Body of pancreas (tissue), 4 donors: Measurements from ENCODE around the gene GTF2H3.

Source experiments
- POLR2A ChIP-seq, 3 donors: fragments of 450-650 bp; IDR thresholded peaks; one replicate each; pipeline ENCODE4 v1.6.1; 2016; ENCODE audit warnings: antibody characterized with exemption in 3 of 3, mild to moderate bottlenecking in 2 of 3
- TF ChIP-seq, protein P1 (sequence below), 7 experiments: fragments of 450-650 bp in 4 of 7; fragments of 200-600 bp in 3 of 7; sonication (generic) in 3 of 7; IDR thresholded peaks; one replicate each; pipeline ENCODE4 v1.5.1; 2016 to 2019; ENCODE audit warnings: antibody characterized with exemption in 7 of 7

DNA sequence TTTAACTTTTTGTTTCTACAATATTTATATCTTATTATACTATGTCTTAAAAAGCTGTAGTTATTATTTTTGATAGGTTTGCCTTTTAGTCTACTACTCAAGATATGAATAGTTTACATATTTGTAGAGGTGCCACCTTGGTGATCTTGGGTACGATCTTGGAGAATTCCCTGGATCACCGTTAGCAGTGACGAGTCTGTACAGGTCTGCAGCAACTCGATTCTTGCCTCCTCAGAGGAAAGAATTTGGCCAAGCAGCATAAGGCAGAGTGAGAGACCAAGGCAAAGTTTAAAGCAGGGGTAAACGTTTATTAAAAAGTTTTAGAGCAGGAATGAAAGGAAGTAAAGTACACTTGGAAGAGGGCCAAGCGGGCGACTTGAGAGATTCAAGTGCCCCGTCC lies 34.1 kb downstream of the GTF2H3 start:
- TF ChIP-seq POLR2A (IDR thresholded peaks at IDR 0.05): no peak
- TF ChIP-seq, protein P1, sequence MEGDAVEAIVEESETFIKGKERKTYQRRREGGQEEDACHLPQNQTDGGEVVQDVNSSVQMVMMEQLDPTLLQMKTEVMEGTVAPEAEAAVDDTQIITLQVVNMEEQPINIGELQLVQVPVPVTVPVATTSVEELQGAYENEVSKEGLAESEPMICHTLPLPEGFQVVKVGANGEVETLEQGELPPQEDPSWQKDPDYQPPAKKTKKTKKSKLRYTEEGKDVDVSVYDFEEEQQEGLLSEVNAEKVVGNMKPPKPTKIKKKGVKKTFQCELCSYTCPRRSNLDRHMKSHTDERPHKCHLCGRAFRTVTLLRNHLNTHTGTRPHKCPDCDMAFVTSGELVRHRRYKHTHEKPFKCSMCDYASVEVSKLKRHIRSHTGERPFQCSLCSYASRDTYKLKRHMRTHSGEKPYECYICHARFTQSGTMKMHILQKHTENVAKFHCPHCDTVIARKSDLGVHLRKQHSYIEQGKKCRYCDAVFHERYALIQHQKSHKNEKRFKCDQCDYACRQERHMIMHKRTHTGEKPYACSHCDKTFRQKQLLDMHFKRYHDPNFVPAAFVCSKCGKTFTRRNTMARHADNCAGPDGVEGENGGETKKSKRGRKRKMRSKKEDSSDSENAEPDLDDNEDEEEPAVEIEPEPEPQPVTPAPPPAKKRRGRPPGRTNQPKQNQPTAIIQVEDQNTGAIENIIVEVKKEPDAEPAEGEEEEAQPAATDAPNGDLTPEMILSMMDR (IDR thresholded peaks at IDR 0.05): no peak
